HG03103 (cell line): ENCODE results near the gene AJAP1.

ENCODE experiments used
- ATAC-seq: cut with Tn5 transposase; IDR thresholded peaks from one replicate; pipeline ENCODE4 v1.9.1; 2021; ENCODE audit warnings: low read depth; ENCODE audit not compliant: unreplicated experiment

Gene AJAP1

GRCh38 chr1:4697801-4698200 is 43.4 kb downstream of the AJAP1 start:
- no peak for ATAC-seq

DNA sequence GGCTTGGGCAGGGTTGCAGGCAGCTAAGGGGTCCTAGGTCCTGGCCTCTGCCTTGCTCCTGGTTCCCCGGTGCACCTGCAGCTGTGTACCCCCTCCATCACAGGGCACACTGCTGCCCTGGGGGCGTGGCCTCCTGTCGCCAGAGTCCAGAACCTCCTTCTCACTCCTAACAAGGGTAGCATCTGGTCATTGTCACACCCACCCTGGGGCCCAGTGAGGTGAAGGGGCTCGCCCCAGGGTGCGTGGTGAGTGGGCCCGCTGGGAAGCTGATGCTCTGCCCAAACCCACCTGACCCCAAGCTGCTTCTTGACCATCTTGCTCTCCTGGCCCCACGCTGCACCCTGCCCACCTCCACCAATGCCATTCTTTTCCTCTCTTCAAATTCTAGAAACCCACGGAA is 44.5 kb downstream of the AJAP1 start:
- no peak for ATAC-seq

DNA sequence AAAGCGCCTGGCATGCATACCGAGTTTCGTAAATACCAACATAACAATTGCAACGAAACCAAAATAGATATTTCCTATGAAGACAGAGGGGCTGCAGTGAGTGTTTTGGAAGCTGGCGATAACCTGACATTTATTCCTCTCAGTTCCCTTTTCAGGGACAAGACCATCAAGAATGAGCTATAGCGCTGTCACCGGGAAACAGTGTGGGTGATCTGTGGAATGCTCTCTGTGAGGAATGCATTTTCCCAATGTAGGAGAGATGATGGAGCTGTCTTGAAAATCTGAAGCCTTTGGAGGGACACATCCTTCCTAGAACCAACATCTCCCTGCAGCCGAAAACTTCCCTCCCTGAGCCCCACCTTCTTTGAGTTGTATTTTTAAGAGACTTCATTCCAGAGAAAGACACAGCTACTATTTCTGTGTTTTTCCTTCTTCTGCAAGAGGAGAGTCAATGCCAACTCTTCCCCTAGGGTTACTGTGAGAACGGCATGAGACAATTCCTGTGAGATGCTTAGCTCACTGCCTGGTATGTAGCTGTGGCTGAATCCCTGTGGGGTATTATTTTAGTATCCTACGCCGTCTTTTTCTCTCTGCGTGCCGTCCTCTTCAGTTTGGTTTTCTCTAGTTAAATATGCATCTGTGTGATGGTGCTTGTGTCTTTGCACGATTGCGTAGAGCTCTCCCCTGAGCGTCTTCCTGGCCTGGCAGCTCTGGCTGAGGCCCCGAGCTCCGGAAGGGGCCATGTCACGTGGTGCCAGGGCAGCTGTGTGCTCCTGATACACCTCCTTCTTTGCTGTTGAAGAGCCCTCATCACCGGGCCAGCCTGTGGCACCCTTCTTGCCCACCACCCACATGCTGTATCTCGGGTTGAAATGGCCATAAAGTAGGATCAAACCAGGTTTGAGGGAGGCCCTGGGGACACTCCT is 45.2 kb downstream of the AJAP1 start:
- ATAC-seq: no peak

DNA sequence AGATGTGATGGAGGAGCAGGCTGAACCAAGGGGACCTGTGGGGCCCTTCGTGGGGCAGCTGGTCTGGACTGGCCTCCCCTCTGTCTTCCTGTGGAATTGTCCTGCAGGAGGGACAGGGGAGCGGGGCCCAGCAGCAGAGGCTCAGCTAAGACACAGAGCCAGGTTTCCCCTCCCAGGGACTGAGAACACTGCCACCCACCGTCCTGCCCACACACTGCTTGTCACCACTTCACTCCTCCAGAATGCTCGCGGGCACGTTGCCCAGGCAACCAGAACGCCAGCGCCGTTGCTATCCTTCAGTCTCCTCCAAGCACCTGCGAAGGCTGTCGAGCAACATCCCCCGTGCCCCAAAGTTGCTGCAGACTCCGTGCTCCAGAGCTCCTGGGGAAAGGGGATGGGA is 46.4 kb downstream of the AJAP1 start:
- ATAC-seq: no peak

DNA sequence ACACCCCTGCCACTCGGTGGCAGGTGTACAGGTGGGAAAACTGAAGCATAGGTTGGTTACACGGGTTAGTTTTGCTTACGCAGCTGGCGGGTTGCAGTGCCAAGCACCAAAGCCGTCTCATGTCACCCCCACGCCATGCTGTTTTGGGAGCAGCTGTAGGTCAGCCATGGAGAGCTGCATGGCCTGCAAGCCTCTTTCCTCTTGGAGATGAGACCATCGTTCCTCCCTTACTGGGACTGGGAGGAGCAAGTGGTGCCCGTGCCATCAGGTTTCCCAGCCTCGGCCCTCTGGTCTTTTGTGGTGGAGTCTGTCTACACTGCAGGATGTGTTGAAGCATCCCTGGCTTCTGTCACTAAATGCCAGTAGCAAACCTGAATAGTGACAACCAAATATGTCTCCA is 46.9 kb downstream of the AJAP1 start:
- ATAC-seq: no peak

- ATAC-seq: no peak
These were observed 48.1 kb downstream of the AJAP1 start for GRCh38 chr1:4702464-4702863.

GRCh38 chr1:4702932-4703331 is 48.5 kb downstream of the AJAP1 start:
- no peak for ATAC-seq

DNA sequence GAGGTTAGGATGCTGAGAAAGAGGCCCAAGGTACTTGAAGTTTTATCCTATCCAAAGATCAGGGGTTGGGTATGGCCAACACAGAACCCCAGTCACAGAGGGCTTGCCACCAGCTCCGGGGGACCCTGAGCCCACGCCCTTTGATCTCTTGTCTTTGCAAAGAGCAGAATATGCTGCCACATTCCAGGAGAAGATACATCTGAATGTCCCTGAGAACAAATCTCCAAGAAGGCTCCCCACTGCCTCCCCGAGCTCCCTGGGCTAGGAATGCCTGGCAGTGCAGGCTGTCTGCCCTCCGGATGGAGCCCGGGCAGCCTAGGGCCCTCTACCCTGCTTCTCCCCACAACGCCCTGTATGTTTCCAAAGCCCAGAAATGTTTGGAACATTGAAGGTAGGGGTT is 49.2 kb downstream of the AJAP1 start:
- no peak for ATAC-seq

DNA sequence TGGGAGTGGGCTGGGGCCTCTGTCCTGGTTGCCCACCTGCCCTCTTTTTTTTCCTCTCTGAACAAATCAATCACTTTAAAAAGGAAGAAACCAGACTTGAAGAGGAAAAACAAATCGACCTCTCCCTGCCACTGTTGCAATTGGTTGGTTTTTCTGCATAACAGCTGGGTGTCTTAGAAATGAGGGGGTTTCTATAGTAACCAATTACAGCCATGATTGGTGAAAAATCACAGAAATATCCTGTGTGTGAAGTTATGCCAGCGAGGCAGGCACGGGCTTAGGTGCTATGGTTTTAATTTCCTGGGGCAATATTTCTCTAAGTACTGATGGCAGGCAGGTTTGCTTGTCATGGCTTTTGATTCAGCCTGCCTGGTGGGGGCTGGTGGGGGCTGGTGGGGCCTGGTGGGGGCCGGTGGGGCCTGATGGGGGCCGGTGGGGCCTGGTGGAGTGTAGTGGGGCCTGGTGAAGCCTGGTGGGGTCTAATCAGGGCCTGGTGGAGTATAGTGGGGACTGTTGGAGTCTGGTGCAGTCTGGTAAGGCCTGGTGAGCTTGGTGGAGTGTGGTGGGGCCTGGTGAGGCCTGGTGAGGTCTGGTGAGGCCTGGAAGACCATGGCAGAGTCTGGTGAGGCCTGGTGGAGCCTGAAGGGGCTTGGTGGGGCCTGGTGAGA is 54.6 kb downstream of the AJAP1 start:
- ATAC-seq: no peak

GRCh38 chr1:4709641-4710040 is 55.2 kb downstream of the AJAP1 start:
- ATAC-seq: no peak

DNA sequence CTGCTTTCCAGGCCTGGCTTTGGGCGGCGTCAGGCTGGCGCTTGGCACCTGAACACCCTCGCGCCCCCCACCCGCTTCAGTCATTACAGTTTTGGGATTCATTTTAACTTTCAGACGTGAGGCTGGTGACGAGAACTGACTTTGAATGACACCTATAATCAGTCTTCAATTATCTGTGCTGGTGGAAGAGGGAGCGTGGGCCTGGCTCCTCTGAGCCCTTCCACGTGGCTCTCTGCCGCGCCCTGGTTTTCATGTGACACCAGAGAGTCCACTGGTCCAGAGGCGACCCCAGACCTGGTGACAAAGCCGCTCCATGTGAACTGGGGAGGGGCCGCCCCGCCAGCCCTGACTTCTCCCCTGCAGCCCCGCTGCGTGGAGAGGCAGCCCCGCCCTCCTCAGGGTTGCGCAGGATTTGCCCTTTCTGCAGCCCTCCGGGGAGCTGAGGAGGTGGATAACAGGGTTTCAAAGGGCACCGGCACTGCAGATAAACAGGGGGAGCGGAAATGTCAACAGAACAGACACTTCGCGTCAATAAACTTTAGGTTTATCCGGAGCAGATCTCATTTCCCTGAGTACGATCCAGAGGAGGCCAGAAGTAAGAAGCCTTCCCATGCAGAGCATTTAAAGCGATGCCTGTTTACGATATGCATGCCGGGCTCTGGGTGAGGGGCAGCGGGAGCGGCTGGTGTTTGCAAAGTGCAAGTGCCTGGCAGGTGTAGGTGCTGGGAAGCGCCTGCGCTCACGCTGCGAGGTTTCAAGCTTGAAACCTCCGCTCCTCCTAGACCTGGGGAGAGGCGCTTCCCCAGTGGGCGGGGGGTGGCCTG is 56.4 kb downstream of the AJAP1 start:
- ATAC-seq: no peak

- no peak for ATAC-seq
These were observed 57.2 kb downstream of the AJAP1 start for GRCh38 chr1:4711416-4712275.

DNA sequence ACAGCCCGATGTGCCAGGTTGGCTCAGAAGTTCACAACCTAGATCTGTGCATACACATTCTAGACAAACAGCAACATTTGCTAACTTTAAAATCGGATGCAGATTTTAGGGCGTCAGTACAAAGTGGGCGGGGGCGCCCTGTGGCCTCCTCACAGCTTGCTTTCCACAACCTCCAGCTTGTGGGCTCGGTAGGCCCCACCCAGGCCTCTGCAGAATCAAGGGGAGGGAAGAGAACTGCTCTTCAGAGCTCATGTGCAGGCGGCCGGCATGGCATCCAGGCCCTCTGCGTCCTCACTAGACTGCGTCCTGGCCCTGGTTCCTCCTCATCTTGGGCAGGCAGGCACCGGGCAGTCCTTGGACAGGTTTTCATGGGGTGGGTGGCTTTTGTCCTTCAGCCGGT is 59.3 kb downstream of the AJAP1 start:
- ATAC-seq: no peak

DNA sequence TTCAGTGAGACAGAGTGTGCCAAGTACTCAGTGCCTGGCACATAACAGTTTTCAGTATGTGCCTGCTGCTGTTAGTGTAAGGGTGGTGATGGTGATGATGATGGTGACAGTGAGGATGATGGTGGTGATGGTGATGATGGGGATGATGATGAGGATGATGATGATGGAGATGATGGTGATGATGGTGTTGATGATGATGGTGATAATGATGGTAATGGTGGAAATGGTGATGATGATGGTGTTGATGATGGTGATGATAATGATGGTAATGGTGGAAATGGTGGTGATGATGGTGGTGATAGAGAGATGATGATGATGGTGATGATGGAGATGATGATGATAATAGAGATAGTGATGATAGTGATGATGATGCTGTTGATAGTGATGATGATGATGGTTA is 62.0 kb downstream of the AJAP1 start:
- no peak for ATAC-seq

DNA sequence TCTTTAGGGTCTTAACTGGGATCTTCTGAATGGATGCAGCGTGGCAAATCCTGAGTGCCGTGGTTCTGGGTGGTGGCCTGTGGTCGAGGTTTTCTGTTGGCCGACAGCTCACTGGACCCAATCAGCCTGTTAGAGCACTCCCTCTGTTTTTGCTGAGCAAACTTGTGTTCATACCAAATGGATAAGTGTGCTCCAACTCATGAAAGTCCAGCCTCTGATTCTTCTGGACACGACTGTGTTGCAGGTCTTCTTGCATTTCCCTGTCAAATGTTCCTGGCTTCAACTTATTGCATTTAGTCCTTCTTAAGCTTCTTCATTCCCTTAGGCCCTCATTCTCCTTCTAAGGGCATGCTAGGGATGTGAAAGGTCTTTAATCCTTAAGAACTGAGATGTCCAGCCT is 63.7 kb downstream of the AJAP1 start:
- no peak for ATAC-seq

- no peak for ATAC-seq
These were observed 68.7 kb downstream of the AJAP1 start for GRCh38 chr1:4723106-4723505.

DNA sequence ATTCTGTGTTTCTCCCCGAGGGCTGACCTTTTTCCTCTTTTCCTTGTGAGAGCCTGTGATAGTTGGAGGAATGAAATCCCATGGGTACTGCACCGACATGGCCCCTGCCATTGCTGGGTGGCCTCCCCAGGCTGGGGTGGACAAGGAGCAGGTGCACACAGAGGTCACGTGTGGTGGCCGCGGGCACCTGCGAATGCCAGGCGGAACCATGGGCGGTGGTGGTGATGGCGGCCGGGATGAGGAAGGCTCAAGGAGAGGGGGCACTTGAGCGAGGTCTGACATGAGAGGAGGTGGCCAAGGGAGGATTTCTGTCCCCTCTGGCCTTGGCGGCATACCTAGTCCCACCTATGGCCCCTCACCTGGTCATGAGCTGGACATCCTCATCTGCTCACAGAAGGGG is 69.6 kb downstream of the AJAP1 start:
- no peak for ATAC-seq

DNA sequence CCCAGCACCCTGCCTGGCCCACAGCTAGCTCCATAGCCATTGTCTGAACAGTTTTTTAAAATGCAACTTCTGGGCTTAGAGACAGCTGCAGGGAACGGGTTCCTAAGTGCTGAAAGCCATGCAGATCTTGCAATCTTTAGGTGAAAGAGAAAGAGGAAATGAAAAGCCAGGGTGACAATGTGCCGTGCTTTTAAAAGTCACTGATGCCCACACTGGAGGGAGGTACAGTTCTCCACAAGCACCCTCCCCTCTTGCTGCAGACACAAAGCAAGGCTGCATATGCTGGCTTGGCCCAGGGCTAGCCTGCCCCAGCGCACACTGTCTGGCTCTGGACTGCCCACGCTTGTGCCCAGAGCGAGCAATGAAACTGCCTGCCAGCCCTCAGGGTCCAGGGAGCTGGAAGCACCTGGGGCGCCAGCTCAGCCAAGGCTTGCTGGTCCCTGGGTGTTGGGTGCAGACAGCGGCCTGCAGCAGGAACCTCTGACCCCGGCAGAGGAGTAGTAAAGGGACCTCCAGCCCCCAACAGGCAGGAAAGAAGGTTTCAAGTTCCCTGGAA is 70.4 kb downstream of the AJAP1 start:
- no peak for ATAC-seq

GRCh38 chr1:4725416-4725815 is 71.0 kb downstream of the AJAP1 start:
- ATAC-seq: no peak
